Measurements from ENCODE around the gene SYNE1.

Gene SYNE1

DNA sequence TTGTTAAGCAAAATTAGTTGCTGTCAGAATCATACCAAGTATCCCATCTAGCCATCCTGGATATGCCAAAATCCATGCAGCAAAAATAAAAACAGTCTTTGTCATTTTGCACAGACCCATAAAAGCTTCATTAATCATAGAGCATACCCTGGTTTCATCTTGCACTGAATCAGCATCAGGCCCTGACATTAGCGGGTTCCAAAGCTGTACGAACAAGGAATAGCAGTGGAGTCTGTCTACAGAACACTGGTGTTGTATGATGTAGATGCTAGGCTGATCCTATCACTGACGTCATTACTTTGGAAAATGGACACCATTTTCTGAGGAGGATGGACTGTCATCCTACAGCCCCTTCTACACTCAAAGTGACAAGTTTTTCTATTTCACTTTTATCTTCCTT, 514.1 kb downstream of the SYNE1 start:
- no peak for DNase-seq

DNA sequence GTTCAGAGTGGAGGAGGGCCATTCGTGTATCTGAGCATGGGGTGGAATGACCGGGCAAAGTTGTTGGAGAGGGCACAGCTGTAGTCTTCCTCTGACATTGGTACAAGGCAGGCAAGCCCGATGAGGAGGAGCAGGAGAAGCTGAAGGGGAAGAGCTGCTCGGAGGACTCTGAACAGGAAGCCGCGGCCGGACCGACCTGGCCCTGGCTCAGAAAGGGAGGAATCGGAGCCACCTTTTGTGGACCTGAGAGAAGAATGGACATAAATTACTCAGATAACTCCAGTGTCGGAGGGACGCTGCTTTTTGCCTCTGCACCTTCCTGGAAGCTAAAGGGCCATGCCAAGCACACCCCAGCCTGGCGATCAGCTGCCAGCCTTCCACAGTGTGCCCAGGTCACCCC, 514.7 kb downstream of the SYNE1 start:
- DNase-seq = no peak

DNA sequence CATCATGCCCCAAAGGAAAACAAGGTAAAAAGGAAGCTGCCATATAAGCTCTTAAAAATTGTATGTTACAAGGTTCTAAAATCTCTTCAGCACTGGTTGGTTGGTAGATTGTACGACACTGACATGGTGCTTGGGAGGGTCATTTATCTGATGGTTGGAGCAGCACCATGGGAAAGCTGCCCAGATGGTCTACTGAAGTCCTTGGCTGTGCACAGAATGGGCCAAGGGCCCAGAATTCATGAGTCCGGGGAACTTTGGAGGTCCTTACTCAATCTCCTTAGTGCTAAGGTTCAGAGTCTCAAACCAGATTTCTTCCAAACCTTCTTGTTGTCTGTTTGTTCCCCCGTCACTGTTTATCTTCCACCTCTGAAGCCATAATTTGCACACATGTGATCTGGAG, 515.3 kb downstream of the SYNE1 start:
- DNase-seq = no peak

DNA sequence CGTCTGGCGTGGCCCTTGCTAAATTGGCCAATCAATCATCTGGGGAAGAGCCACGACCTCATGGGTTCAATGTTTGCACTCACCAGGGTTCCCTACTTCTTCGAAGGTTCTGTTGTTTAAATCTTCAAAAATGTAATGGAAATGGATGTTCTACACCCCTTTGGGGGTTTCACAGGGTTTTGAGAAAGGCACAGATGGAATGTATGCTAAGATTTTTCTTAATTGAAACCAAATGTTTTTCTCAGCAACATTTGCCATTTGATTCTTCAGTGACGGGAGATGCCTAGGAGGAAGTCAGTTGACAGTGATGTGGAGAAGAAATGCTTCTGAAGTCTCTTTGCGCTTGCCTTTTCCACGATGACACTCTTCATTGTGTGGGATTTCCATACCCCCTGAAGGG, 517.3 kb downstream of the SYNE1 start:
- DNase-seq = no peak

DNA sequence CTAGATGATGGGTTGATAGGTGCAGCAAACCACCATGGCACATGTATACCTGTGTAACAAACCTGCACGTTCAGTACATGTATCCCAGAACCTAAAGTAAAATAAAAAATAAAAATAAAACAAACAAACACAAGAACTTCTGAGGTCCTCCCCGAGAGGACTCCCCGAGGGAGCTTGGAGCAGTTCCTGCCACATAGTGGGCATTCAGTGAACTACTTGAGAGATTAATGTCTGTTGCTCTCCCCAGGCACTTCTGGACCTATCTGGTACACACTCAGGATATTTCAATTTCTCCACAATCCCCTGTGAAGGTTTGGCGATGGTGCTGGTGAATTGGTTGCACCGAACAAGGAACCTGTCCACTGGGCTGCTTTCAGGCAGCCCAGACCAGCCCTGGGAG, 518.5 kb downstream of the SYNE1 start:
- no peak for DNase-seq

DNA sequence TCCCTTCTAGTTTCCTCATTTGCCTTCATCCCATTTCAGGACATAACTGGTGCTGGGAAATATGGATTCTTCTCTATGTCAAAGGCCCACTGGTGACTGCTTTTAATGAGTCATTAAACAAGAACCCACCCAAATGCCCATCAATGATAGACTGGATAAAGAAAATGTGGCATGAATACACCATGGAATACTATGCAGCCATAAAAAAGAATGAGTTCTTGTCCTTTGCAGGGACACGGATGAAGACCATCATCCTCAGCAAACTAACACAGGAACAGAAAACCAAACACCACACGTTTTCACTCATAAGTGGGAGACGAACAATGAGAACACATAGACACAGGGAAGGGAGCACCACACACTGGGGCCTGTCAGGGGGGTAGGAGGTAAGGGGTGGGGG, 518.9 kb downstream of the SYNE1 start:
- no peak for DNase-seq

DNA sequence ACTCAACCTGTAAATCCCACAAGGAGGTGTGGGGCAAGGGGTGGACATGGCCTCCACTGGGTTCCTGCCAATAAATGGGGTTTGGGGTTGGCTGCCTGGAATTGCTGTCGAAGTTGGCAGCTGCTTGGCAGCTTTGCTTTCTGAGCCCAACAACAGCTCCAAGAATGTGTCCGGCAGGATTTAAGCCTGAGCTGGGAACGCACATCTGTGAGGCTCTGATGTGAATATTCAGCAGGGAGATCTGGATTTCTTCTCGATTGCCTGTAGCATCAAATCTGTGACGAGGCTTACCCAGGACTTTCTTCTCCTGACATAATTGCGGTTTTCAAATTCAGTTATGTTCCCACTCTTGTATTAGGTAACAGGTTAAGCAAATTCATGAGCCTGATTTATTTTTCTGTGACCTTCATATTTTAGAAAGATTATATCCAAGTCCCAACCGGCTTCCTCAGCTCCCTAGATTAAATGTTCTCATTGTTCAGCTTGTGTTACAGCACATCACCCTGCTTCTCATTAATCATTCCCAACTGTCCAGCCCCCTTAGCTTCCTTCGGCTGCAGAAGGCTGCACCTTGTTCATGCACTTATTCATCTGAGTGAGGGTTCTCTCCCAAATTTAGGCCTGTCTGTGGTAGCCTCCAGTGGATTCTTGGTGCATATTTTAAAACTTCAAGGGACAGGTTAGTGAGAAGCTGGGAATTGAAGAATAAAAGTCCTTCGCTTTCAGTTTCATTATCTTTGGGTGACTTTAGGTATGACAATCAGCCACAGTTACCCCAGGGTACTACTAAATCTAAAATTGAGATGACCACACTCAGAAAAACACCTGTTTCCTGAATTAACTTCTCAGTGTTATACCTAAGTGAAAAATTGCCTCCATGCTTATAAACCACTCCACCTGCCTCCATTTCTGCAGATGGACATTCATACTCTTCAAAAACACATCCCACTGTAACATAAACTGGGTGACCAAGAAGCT, 519.7 kb downstream of the SYNE1 start:
- DNase-seq = no peak

DNA sequence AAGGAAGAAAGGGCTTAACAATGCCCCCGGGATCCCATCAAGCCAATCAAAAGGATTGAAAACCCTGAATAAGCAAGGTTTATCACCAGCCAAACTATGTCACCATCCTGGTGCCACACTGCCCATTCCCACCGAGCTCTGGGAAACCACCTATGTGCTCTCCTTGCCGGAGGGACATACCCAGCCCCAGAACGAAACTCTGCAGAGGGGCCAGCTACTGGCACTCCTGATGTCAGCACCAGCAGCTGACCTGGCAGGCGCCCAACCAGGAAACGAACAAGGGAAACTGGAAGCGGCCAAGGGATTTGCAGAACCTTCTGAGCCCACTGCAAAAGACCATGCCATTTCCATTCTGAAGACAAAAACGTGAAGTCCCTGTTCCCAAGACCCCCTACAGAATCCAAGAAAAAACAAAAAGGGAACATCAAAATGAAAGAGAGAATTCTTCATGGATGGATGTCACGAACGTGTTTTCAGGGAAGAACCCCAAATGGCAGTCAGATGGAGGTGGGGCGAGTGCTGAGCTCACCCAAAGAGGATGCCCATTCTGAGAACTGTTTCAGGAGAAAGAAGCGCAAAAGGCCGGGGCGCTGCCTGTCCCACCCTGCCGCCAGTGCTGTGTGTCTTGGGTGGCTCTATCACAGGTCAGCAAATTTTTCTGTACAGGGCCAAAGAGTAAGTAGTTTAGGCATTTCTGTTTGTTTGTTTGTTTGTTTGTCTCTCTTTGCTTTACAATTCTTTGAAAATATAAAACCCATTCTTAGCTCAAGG, 524.5 kb downstream of the SYNE1 start:
- no peak for DNase-seq

DNA sequence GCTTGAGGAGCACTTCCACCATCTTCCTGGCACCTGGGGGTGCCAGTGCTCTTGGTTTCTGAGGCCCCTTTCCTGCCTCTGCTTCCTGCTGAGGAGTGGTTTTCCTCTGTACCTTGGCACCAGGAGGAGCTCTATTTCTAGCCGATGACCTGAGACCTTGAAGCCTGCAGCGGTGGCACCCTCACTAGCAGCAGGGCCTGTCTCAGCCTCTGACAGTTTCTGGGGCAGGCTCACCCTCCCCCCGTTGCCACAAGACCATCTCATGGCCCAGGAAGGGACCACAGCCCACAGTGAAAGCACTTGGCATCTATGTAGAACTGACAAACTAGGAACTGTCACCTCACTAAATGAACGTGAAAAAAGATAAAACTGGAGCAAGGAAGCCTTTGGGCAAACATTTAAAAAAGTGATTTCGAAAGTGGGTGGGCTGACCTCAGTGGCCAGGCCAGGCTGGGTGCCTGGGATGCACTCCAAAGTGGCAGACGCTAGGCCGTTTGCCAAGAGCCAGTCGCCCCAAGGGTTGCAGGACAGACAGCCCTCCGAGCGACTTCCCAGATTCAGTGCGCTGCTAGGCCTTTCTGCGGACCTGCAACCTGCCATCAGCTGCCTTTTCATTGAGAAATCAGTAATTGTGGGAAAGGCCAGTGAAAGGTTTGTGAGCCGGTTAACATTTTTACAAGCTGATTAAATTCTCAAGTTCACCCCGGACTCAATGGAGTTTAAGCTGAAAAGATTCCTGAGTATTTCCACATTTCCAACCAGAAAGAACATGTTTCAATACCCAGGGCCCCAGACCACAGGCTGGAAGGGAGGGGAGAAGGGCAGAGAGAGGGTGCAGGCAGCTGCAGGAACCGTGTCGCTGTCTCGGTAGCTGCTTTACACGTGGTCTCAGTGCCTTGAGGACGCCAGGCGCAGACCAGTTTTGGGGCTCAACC, 526.0 kb downstream of the SYNE1 start:
- DNase-seq = no peak

DNA sequence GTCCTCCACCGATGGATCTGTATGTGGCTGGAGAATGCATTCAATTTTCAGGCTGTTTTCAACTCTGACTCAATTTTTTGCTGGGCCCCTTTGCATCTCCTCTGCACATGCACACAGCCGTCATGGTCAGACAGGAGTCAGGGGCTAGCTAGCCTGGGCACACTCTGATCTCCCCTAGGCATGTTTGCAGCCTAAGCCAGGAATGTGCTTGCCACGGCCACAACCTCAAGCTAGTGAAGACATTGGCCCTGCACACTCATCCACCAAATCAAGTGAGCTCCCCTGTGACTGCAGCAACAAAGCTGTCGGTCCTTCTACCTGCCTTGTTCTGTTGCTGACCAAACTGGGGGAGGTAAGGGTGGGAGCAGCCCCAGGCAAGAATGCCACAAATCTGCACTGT, 529.2 kb downstream of the SYNE1 start:
- no peak for DNase-seq

DNA sequence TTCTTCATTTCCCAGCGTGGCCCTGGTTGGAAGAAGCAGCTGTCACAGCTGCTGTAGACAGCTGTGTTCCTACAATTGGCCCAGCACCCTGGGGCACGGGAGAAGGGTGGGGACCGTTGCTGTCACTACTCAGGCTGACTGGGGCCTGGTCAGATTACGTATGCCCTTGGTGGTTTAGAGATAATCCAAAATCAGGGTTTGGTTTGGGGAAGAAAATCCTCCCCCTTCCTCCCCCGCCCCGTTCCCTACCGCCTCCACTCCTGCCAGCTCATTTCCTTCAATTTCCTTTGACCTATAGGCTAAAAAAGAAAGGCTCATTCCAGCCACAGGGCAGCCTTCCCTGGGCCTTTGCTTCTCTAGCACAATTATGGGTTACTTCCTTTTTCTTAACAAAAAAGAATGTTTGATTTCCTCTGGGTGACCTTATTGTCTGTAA, 537.0 kb downstream of the SYNE1 start:
- DNase-seq = no peak

DNA sequence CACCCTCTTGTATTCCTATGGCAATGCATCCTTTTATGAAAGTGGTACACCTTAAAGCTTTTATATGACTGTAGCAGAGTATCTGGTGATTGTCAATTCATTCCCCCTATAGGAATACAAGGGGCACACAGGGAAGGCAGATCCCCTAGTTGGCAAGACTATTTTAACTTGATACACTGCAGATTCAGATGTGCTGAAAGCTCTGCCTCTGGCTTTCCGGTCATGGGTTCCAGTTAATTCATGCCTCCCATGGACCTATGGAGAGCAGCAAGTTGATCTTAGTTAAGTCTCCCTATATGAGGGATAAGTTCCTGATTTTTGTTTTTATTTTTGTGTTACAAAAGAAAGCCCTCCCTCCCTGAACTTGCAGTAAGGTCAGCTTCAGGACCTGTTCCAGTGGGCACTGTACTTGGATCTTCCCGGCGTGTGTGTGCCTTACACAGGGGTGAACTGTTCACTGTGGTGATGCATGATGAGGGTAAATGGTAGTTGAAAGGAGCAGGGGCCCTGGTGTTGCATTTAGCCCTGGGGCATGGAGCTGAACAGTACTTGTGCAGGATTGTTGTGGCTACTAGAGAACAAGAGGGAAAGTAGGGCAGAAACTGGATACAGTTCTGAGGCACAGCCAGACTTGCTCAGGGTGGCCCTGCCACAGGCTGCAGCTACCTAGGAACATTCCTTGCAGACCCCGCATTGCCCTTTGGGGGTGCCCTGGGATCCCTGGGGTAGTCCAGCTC, 537.5 kb downstream of the SYNE1 start:
- DNase-seq = no peak

DNA sequence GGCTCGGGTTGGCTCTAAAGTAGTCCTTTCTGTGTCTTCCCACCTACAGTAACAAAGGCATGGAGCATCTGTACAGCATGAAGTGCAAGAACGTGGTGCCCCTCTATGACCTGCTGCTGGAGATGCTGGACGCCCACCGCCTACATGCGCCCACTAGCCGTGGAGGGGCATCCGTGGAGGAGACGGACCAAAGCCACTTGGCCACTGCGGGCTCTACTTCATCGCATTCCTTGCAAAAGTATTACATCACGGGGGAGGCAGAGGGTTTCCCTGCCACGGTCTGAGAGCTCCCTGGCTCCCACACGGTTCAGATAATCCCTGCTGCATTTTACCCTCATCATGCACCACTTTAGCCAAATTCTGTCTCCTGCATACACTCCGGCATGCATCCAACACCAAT, 538.5 kb downstream of the SYNE1 start:
- no peak for DNase-seq

DNA sequence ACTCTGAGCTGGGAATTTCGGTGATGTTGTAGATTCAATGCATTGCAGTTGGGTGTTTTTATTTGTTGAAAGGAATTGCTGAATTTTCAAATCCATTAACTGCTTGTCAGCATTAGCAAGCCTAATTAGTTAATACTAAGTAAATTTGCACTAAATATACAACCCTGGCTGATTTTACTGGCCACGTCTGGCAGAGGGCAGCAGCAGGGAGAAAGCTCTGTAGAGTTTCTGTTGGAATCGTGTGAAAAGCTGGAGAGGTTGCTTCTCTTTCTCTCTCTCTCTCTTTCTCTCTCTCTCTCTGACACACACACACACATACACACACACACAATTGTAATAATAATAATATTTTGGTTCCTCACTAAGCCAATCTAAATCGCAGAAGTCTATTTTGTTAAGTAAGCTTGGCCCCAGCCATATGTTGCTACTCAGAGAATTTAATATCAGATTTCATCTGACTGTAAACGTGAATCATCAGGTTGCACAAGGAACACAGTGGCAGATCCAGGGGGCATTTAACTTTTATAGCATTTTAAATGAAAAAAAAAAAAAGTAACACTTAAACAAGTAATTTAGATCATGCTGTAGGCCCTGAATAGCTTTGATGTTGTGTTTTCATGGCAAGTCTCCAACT, 540.2 kb downstream of the SYNE1 start:
- DNase-seq = no peak

DNA sequence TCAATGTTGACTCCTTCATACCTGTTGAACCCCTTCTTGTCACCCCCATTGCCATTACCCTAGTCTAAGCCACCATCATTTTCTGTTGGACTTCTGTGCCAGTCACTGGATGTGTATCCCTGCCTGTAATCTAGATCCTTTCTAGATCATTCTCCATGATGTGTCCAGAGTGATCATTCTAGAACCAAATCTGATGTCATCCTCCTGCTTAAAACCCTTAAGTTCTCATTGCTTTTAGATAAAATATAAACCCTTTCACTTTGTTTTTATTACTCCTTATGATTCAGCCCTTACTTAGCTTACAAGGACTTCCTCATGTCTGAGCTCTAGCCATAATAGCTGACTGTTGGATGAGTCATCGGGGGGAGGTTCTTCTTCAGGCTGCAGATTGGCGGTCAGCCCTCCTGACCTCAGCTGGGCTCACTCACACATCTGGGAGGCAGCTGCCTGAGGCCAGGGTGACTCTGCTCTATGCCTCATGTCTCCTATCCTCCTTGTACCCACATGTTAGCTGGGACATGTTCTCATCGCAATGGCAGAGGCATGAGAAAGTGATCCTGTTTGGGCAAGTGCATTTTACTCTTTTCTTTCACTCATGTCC, 542.1 kb downstream of the SYNE1 start:
- no peak for DNase-seq

DNA sequence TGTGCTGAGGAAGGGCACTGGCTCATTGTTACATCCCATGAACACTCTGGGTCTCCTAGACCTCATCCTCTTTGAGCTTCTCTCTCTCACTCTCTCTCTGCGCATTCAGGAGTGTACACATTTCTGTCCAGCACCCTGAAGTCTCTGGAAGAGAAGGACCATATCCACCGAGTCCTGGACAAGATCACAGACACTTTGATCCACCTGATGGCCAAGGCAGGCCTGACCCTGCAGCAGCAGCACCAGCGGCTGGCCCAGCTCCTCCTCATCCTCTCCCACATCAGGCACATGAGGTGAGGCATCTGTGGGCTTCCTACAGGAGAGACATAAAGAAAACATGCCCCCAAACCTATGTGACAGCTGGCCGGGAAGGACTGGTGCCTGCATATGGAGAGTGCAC, 542.9 kb downstream of the SYNE1 start:
- no peak for DNase-seq

DNA sequence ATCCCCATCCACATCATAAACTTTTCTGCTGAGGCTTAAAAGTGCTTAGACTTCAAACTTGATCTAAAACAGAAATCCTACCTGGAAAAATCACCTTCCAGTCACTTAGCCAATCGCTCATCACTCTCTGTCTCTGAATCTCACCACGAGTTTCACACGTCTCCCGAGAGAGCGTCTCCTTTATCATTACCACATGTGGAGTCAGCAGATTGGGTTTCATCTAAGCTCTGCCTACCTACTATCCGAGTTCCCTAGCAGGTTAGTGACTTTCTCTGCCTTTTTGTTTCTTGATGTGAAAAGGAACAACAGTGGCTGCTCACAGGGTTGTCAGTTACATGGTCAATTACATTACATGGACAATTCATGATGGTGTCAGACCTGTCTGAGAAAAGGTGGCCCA, 543.5 kb downstream of the SYNE1 start:
- DNase-seq = no peak

DNA sequence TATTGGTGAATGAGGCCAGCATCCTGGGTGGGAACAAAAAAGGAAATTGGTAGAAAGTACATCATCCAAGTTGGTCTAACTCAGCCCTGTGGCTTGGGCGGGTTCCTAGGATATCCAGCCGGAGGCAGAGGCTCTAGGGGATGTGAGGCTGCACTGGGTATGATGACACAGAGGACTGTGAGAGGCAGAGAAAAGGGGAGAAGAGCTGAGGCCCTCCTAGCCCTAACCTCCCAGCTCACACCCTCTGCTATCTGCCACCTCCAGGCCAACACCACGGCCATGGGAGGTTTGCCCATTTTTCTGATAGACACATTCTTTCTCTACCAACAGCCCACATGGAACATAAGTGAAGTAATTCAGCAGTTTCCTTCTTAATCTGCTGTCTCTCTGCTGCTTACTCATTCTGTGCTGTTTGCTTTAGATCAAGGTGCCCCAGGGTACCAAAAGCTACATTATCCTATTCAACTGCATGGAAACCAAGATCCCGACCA, 545.3 kb downstream of the SYNE1 start:
- DNase-seq = no peak

DNA sequence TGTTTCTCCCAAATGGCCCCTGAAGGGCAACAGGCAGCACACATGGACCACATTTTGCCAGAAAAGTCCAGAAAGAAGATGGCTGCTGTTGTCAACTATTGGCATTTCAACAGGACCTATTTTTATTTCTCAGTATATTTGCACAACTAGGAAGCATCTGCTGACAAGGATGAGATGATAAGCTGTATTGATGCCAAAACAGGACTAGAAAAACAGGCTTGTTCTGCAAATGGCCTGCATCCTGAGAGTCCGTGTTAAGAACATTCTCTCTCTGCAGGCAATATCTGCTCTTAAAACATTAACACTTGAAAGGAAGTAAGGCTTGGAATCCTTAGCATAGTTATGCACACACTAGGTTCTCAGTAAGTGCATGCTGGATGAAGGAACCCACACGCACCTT, 546.0 kb downstream of the SYNE1 start:
- DNase-seq = no peak

DNA sequence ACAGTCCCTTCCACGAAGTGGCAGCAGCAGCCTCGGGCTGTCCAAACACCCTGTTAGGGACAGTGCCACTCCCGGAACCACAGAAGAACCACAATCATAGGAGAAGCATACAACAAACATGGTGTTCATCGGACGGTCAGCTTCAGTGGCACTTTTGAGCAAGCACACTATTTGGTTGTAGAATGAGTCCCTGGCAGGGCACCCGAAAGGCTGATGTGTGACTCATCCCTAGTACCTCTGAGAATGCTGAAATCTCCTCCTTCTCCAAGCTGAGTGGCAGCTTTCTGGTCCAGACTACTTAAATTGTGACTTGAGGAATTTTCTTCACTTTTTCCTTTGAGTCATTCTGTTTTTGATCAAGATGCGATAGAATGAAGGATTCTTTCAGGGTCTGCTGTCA, 547.2 kb downstream of the SYNE1 start:
- DNase-seq = no peak

DNA sequence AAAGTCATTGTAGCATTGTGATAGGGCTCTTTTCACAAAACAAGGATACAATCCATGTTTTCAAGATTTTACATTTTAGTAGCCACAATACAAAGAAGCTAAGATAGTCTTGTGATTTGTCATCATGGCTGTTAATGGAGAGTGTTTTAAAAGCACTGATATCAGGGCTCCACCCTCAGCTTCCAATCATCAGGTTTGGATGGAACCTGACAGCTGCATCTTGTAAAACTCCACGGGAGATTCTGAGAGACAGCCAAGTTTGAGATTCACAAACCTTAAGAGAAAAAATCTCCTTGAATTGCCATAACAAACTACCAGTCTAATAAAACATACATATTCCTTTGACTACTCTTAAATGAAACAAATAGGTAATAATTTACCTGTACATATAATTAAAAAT, 549.5 kb downstream of the SYNE1 start:
- no peak for DNase-seq

Measured in stimulated activated CD8-positive, alpha-beta memory T cell treated with anti-CD3 and anti-CD28 coated beads, Interleukin-4, amount 100 ng/mL, for 48 hours (primary cell).